Endodermal cell (in vitro differentiated cells): ENCODE data around the gene AMPD3. TPM values are rescaled to one million over a fixed set of nuclear protein-coding genes. Genes with fewer than 3 reads are reported as not detected.

Experiments
- DNase-seq: peaks from one replicate; pipeline ENCODE4 v3.0.0-alpha.2; 2017
- H3K27ac ChIP-seq: 2 replicates; pipeline ENCODE4 v1.5.1; 2013; ENCODE audit warnings: mild to moderate bottlenecking, low read depth, low read length, moderate library complexity
- H3K27me3 ChIP-seq: 2 replicates; pipeline ENCODE4 v1.6.1; 2013; ENCODE audit warnings: mild to moderate bottlenecking, low read length, moderate library complexity; ENCODE audit not compliant: insufficient read depth, control insufficient read depth, poor library complexity, severe bottlenecking
- H3K36me3 ChIP-seq: 2 replicates; pipeline ENCODE4 v1.7.0; 2013; ENCODE audit warnings: mild to moderate bottlenecking, low read length, moderate library complexity; ENCODE audit not compliant: control insufficient read depth, insufficient read depth
- H3K4me1 ChIP-seq: one replicate; pipeline ENCODE4 v1.7.0; 2013; ENCODE audit warnings: low read length; ENCODE audit not compliant: control insufficient read depth, insufficient read depth
- H3K4me3 ChIP-seq: 2 replicates; pipeline ENCODE4 v1.5.1; 2013; ENCODE audit warnings: mild to moderate bottlenecking, low read length, moderate library complexity
- H3K9ac ChIP-seq: 2 replicates; pipeline ENCODE4 v1.6.1; 2013; ENCODE audit warnings: mild to moderate bottlenecking, low read length, moderate library complexity; ENCODE audit not compliant: poor library complexity, severe bottlenecking; ENCODE audit errors: extremely low read depth
- H3K9me3 ChIP-seq: 2 replicates; pipeline ENCODE4 v1.6.1; 2013; ENCODE audit warnings: mild to moderate bottlenecking, low read length, moderate library complexity; ENCODE audit not compliant: control insufficient read depth
- H3K27ac Mint-ChIP-seq: 2 replicates; pipeline ENCODE4 v1.8.0; 2020; ENCODE audit warnings: mixed read lengths
- H3K27me3 Mint-ChIP-seq: 2 replicates; pipeline ENCODE4 v1.8.0; 2021; ENCODE audit warnings: mild to moderate bottlenecking, mixed read lengths; ENCODE audit not compliant: insufficient read depth
- H3K36me3 Mint-ChIP-seq: 2 replicates; pipeline ENCODE4 v1.8.0; 2020; ENCODE audit warnings: low read depth, mixed read lengths
- H3K4me1 Mint-ChIP-seq: 2 replicates; pipeline ENCODE4 v1.8.0; 2020; ENCODE audit warnings: mixed read lengths
- H3K4me3 Mint-ChIP-seq: 2 replicates; pipeline ENCODE4 v1.8.0; 2020; ENCODE audit warnings: mild to moderate bottlenecking, moderate library complexity, mixed read lengths
- H3K9me3 Mint-ChIP-seq: 2 replicates; pipeline ENCODE4 v1.8.0; 2020; ENCODE audit warnings: mild to moderate bottlenecking, mixed read lengths
- WGBS, 2 experiments: methylation state at CpG; one replicate each; pipeline versions ENCODE4 v1.1.5 to v1.1.7; 2013; ENCODE audit warnings: missing lambda C conversion rate in 2 of 2, mixed read lengths in 1 of 2; ENCODE audit not compliant: insufficient coverage in 1 of 2, insufficient read length in 1 of 2; 5-methylcytosine and 5-hydroxymethylcytosine counted together
- total RNA-seq, 2 donors: library from RNA; stranded (reverse); fragmentation: NEBNext Ultra II Directional in 1 of 2; extraction: Animal tissue kit (Norgen Biotek cat#: 25700) in 1 of 2; gene quantifications; 2 replicates in 1 of 2; 3 replicates in 1 of 2; pipeline ENCODE4 v1.2.1, GENCODE V29; 2021
- TF ChIP-seq, protein P1 (sequence below): fragments of 200-600 bp; sonication (generic); conservative IDR thresholded peaks from 2 replicates; pipeline ENCODE4 v1.5.0; 2021; ENCODE audit warnings: antibody characterized with exemption, mild to moderate bottlenecking

The AMPD3 gene
- total RNA-seq, 2 donors from 2014 or later, result 7.1 to 7.9 TPM

DNA sequence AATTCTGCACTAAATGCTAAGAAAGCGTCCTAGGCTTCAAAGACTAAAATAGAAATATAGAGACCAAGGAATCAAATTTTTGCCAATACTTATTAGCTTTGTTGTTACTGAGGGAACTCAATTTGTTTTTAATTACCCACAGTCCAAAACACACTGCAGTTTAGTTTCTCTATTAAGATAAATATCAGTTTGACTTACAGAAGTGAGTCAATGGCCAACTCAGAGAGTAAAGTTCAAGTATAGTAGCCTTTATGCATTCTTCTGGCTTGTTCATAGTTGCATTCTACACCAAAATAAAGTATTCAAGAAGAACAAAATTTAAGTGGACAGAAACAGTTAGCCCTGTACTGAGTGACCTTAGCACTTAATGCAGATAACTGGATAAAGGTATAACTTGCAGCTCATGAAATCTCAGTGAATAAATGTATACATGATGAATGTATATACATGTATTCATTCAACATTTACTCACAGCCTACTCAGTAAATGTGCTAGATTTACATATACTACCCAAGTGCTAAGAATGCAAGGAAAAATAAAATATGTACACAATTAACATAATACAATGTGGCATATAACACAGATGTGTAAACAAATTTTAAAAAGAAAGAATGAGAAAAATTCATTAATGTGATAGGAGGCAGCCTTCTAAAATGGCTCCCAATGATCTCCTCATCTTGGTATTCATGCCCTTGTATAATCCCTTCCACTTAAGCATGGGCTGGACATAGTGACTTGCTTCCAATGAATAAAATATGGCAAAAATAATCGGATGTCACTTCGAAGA, 95.6 kb downstream of the AMPD3 start:
- H3K36me3 Mint-ChIP-seq, result no peaks in the 10 kb centered on the region
- no peak overlapping the region for H3K27ac Mint-ChIP-seq
- no peaks in the 10 kb centered on the region for H3K4me1 ChIP-seq
- WGBS, 2 experiments, result 92 to 100% methylated on average over 2 to 3 of the region's 3 CpGs
- DNase-seq, result no peak
- H3K27me3 ChIP-seq, result no peaks in the 10 kb centered on the region
- peaks cover 11% of the 10 kb centered on the region for H3K9me3 ChIP-seq
- H3K27ac ChIP-seq, result no peak overlapping the region
- no peaks in the 10 kb centered on the region for H3K36me3 ChIP-seq
- no peak overlapping the region for H3K4me3 ChIP-seq
- peaks cover 15% of the 10 kb centered on the region for H3K9me3 Mint-ChIP-seq
- H3K4me3 Mint-ChIP-seq, result no peak overlapping the region
- no peak overlapping the region for H3K9ac ChIP-seq
- H3K4me1 Mint-ChIP-seq, result no peaks in the 10 kb centered on the region
- TF ChIP-seq, protein P1, sequence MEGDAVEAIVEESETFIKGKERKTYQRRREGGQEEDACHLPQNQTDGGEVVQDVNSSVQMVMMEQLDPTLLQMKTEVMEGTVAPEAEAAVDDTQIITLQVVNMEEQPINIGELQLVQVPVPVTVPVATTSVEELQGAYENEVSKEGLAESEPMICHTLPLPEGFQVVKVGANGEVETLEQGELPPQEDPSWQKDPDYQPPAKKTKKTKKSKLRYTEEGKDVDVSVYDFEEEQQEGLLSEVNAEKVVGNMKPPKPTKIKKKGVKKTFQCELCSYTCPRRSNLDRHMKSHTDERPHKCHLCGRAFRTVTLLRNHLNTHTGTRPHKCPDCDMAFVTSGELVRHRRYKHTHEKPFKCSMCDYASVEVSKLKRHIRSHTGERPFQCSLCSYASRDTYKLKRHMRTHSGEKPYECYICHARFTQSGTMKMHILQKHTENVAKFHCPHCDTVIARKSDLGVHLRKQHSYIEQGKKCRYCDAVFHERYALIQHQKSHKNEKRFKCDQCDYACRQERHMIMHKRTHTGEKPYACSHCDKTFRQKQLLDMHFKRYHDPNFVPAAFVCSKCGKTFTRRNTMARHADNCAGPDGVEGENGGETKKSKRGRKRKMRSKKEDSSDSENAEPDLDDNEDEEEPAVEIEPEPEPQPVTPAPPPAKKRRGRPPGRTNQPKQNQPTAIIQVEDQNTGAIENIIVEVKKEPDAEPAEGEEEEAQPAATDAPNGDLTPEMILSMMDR, result no peak
- H3K27me3 Mint-ChIP-seq, result peaks cover 10% of the 10 kb centered on the region

GRCh38 chr11:10551290-10551592, 96.2 kb downstream of the AMPD3 start:
- no peaks in the 10 kb centered on the region for H3K36me3 ChIP-seq
- TF ChIP-seq, protein P1, result no peak
- Mint-ChIP-seq H3K27me3 (peaks cover 10% of the 10 kb centered on the region), H3K4me1 (no peaks in the 10 kb centered on the region), H3K9me3 (peaks cover 15% of the 10 kb centered on the region), H3K4me3 (no peak overlapping the region), H3K36me3 (no peaks in the 10 kb centered on the region), H3K27ac (no peak overlapping the region)
- H3K9ac ChIP-seq, result no peak overlapping the region
- no peak for DNase-seq
- no peaks in the 10 kb centered on the region for H3K27me3 ChIP-seq
- 94 to 96% methylated on average over 4 of the region's 4 CpGs for WGBS, 2 experiments
- no peaks in the 10 kb centered on the region for H3K4me1 ChIP-seq
- no peak overlapping the region for H3K4me3 ChIP-seq
- peaks cover 11% of the 10 kb centered on the region for H3K9me3 ChIP-seq
- H3K27ac ChIP-seq, result no peak overlapping the region

DNA sequence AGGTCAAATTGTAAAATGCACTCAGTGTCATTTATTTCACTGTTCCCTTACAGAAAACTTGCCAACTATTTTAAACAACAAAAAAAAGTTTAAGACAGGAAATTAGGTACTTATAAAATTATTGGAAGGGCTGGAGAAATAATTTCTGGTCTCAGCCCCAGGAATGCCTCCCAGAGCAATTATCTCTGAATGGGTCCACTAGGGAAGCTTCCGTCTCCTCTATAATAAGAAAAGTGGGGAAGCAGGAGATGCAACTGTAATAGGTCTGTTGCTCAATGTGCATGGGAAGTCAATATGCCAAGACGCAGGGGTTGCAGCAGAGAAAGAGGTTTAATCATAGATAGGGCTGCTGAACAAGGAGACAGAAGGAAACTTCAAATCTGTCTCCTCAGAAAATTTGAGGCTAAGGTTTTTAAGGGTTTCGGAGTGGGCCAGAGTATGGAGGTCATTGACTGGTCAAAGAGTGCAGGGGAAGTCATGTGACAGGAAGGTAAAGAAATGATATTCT, 96.8 kb downstream of the AMPD3 start:
- peaks cover 11% of the 10 kb centered on the region for H3K9me3 ChIP-seq
- 90 to 96% methylated on average over 1 to 3 of the region's 3 CpGs for WGBS, 2 experiments
- Mint-ChIP-seq H3K27me3 (peaks cover 10% of the 10 kb centered on the region), H3K9me3 (peaks cover 15% of the 10 kb centered on the region), H3K4me1 (no peaks in the 10 kb centered on the region), H3K27ac (no peak overlapping the region), H3K4me3 (no peak overlapping the region), H3K36me3 (no peaks in the 10 kb centered on the region)
- no peaks in the 10 kb centered on the region for H3K27me3 ChIP-seq
- H3K4me3 ChIP-seq, result no peak overlapping the region
- no peak overlapping the region for H3K27ac ChIP-seq
- H3K4me1 ChIP-seq, result no peaks in the 10 kb centered on the region
- DNase-seq, result no peak
- TF ChIP-seq, protein P1, result no peak
- H3K36me3 ChIP-seq, result no peaks in the 10 kb centered on the region
- no peak overlapping the region for H3K9ac ChIP-seq
